VCaP (cell line): ENCODE measurements around the gene UST.

Source experiments
- H3K27ac ChIP-seq: fragments of 450-650 bp; 2 replicates; pipeline ENCODE4 v1.5.1; 2017
- TF ChIP-seq, protein P1 (sequence below): fragments of 450-650 bp; conservative IDR thresholded peaks from 2 replicates; pipeline ENCODE4 v1.5.1; 2017; ENCODE audit warnings: mild to moderate bottlenecking, moderate library complexity

The UST gene

DNA sequence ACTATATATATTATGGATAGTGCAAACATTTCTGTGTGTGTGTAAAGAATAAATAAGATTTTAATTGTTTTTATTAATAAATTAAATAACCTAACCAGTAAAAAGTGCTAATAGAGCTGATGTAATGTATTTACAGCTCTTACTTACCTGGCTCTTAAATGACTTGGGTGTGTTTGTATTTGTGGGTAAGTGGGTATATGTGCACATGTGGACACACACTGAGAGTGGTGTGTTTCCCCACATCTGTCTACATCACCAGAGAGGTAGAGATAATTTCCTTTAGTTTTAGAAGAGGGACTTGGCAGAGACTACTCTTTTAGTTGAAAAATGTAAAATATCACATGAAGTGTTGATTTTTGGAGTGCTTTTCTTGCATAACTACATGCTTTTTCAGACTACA lies 76.0 kb downstream of the UST start:
- TF ChIP-seq, protein P1, sequence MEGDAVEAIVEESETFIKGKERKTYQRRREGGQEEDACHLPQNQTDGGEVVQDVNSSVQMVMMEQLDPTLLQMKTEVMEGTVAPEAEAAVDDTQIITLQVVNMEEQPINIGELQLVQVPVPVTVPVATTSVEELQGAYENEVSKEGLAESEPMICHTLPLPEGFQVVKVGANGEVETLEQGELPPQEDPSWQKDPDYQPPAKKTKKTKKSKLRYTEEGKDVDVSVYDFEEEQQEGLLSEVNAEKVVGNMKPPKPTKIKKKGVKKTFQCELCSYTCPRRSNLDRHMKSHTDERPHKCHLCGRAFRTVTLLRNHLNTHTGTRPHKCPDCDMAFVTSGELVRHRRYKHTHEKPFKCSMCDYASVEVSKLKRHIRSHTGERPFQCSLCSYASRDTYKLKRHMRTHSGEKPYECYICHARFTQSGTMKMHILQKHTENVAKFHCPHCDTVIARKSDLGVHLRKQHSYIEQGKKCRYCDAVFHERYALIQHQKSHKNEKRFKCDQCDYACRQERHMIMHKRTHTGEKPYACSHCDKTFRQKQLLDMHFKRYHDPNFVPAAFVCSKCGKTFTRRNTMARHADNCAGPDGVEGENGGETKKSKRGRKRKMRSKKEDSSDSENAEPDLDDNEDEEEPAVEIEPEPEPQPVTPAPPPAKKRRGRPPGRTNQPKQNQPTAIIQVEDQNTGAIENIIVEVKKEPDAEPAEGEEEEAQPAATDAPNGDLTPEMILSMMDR: no peak
- no peak overlapping the region for H3K27ac ChIP-seq

DNA sequence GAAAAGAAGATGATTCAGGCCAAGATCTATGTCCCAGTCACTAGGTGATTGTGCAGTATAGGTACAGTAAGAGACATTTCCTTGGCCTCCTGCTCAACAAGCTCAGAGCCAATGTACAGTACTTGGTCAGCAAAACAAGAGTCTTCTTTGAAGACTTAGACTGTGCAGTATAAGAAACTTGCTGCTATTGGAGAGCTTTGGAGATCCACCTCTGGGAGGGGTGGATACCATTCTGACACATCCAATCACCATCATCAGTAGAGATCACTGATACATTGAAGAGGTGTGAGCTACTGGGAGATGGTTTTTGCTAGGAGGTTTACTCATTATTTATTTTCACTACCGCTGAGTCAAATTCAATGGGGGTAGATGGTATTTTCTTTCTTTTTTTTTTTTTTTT lies 77.5 kb downstream of the UST start:
- no peak overlapping the region for H3K27ac ChIP-seq
- TF ChIP-seq, protein P1: no peak

DNA sequence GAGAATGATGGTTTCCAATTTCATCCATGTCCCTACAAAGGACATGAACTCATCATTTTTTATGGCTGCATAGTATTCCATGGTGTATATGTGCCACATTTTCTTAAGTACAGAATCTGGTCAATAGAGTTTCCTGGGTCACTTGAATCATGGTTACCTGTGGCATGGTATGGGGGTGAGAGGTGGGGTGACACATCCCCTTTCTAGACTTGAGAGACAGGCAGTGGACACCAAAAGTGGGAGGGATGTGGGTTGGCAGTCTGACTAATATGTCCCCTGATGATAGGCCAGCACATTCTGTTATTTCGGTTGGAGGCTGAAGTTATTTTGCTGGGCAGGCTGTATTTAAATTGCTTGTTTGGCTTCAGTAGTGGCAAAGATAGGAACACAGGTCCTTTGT lies 78.1 kb downstream of the UST start:
- no peak overlapping the region for H3K27ac ChIP-seq
- TF ChIP-seq, protein P1: no peak

DNA sequence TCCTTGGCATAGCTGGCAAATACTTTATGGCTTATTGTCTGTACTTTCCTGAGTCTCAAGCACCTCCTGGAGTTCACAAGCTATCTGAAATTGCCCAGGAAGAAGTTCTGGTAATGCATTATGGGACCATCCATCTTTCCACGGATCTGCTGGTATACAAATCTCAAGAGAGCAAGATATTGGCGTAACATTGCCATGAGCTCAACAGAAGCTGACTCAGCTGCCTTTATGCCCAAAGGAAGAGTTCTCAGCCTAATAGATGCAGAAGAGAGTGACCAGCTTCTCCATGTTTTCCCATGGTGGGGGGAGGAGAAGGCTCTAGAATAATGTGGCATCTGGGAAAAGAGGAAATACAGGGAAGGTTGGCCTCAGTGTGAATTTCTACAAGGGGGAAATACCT lies 78.7 kb downstream of the UST start:
- no peak overlapping the region for H3K27ac ChIP-seq
- TF ChIP-seq, protein P1: no peak

DNA sequence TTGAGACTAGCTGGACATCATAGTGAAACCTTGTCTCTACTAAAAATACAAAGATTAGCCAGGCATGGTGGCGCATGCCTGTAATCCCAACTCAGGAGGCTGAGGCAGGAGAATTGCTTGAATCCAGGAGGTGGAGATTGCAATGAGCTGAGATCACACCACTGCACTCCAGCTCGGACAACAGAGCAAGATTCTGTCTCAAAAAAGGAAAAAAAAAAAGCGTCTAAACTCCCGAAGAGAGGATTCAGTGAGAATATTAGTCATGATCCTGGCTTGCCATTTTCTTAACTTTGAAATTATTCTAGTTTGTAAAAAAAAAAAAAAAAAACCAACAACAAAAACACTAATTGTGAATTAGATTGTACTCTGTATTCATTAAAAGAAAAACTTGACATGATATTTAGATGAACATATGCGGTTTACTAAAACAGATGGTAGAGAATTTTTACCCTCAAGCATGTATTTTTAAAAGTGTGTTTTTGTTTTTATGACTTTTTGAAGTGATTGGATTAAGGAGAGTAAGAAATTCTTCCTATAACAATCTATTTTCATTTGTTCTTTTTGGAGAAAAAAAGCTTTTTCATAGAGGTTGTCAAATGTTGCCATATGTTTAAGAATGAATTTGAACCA lies 80.7 kb downstream of the UST start:
- TF ChIP-seq, protein P1: no peak
- no peak overlapping the region for H3K27ac ChIP-seq

DNA sequence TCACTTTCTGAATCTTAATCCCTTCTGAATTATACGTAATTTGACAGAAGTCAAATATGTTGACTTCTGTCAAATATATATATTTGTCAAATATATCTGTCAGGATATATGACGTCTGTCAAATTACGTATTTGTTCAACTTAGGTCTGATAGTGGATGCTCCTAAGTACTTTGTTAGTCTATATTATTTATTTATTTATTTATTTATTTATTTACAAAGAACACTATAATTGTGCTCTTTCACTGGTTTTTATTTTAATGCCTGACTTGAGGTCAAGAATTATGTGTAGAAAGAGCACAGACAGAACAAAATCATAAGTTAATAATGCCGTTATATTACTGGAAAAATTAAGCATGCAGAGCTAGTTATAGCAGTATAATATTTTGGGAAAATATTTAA lies 81.2 kb downstream of the UST start:
- no peak overlapping the region for H3K27ac ChIP-seq
- TF ChIP-seq, protein P1: no peak

DNA sequence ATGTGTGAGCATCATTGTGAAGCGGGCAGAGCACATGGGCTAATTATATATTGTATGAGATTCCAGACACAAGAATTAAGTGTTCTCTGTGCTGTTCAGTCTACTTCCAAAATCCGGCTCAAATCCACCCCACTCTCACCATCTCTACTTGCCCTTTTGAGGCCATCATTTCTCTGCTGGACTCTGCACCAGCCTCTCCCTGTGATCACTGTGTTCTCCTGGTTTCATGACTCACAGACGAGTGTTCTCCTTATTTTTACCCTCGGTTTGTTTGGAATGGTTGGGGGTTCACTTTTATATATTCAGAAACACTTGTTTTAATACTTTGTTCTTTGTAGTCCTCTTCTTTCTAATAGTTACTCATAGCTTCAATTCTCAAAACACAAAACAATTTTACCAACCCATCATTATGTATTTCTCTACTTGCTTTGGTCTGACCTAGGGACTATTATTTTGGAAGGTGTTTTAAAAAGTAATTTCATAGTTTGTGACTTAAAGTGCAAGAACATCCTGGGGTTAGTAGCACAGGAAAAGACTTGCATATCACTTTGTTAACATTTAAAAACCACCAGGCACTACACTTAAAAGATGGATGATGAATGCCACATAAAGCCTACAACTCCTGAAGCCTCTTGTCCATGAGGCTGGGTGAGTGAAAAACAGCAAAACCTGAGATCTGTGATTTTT lies 82.7 kb downstream of the UST start:
- TF ChIP-seq, protein P1: no peak
- no peak overlapping the region for H3K27ac ChIP-seq
